GM11168 (cell line): ENCODE results near the gene SEC23B.
"Not testable (repeated sequence)": the region's sequence is repeated elsewhere in the genome, so short reads cannot be mapped to it uniquely, and the experiment has no call there.

Source experiments
- in situ Hi-C: fragments of 300-500 bp; cut with MboI; formaldehyde crosslinking; loops from one replicate; pipeline ENCODE4 v1.12.0; 2022; ENCODE audit warnings: low sequenced_read_pairs; ENCODE audit not compliant: unreplicated experiment

Gene SEC23B

GRCh38 chr20:18507218-18508191 is at the start of gene SEC23B:
TSS of gene SEC23B (plus strand) at chr20:18507940. CDS start at chr20:18510836, 2,896 bp downstream.
- in situ Hi-C loops, result no loop called here

GRCh38 chr20:18465536-18466200 is 42.1 kb upstream of the SEC23B start:
- in situ Hi-C loops, result no loop called here

DNA sequence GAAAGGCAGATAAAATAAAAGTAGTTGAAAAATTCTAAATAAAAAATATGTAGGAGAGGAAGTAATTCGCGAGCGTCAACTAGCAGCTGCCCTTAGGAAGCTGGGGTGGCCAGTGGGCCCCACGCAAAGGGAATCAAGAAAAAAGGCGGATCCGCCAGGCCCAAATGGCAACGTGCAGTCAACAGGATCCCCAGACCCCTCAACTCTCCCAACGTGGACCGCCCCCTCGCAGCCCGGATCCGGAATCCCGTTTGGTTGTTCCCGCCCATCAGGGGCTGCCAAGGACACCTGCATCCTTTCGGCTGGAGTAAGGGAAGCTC is 41.2 kb upstream of the SEC23B start:
- in situ Hi-C loops, result no loop called here

DNA sequence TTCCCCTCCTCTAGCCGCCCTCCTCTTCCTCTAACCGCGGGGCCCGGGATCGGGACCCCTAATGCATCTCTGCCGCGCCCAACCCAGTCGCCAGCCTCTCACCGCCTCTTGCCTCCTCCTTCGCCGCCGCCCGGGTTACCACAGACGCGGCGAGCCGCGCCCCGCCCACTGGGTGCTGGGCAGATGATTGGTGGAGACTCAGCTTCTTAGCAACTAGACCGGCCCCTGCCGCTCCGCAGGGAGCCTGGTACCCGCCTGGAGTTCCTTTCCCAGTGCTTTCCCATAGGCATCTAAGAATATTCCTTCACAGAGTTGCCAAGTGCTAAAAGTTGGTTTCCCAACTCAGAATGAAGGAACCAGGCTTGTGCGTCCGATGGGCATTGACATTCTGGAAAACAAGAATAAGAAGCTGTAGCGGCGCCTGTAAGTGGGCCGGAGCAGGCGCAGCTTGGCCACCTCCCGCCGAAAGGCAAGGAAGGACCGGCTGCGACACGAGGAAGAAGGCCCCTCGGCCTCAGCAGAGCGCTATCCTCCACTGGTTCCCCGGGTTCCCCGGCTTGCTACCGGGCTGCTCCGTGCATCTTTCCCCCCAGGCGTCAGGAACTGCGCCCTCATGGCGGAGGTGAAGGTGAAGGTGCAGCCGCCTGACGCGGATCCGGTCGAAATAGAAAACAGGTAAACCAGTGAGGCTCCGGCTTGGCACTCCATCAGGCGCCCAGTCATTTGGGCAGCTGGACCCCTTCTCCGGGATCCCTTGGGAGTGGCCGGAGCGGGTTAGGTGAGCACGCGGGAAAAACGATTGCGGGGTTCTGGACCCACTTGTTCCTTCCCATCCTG is 40.6 kb upstream of the SEC23B start, which contains the start of the genes DZANK1 and POLR3F:
Gene DZANK1 (minus strand): TSS at position 137 of the 837 bp plus-strand sequence. CDS start 1,672 bp downstream, outside the sequence.
Gene POLR3F (plus strand): TSS at position 497 of the 837 bp plus-strand sequence. CDS start 117 bp downstream, at position 614.
- in situ Hi-C loops, result no loop called here

DNA sequence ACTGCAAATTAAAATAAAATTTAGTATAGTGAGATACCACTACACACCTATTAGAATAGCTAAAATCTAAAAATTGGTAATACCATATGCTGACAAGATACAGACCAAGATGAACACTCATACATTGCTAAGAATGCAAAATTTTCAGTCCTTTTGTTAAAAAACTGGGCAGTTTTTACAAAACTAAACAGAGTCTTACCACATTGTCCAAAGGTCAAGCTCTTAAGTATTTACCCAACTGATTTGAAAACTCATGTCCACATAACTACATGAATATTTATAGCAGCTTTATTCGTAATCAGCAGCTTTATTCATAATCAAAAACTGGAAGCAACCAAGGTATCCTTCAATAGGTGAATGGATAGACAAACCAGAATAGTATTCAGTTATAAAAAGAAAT is 30.5 kb upstream of the SEC23B start:
- in situ Hi-C loops, result no loop called here

DNA sequence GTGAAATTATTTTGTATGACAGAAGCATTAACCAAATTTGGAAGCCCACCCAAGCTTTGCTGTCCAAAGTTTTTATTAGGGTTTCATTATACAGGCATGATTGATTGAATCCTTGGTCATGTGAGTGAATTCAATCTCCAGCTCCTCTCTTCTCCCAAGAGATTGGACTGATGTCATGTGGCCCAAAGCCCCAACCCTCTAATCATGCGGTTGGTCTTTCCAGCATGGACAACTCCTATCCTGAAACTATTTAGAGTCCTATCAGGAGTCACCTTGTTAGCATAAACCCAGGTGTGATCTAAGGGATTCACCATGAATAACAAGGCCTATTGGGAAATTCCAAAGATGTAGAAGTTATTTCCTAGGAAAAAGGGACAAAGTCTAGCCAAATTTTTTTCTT is 29.9 kb upstream of the SEC23B start:
- in situ Hi-C loops, result no loop called here

DNA sequence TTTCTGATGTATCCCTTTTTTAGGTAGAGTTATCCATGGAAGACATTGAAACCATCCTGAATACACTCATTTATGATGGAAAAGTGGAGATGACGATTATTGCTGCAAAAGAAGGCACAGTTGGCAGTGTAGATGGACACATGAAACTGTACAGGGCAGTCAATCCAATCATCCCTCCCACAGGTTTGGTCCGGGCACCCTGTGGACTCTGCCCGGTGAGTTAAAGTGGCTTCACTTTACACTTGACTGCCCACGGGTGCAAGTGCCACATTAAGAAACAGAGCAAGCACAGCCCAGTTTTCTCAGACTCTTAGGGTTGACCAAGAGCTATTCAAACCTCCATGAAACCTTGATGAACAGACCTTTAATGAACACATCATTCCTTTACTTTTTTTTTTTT is 26.1 kb upstream of the SEC23B start:
- in situ Hi-C loops, result no loop called here

DNA sequence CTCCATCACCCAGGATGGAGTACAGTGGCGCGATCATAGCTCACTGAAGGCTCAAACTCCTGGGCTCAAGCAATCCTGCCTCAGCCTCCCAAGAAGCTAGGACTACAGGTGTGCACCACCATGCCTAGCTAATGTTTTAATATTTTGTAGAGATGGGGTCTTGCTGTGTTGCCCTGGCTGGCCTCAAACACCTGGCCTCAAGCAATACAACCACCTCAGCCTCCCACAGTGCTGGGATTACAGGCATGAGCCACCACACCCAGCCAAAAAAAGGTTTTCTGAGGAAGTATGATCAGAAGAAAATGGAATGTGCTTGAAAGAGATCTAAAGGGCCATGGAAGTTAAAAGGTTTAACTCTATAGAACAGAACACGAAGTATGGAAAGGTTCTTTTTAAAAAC is 19.4 kb upstream of the SEC23B start:
- in situ Hi-C loops, result no loop called here

GRCh38 chr20:18496042-18496441 is 11.7 kb upstream of the SEC23B start:
- in situ Hi-C loops, result no loop called here

- in situ Hi-C loops, result no loop called here
Measured at GRCh38 chr20:18496740-18497592, 10.8 kb upstream of the SEC23B start, which contains the start of gene RBBP9. TSS of gene RBBP9 (minus strand) at chr20:18497225. CDS start at chr20:18497167, 58 bp downstream.

- in situ Hi-C loops, result no loop called here
Measured at GRCh38 chr20:18497603-18498002, 10.1 kb upstream of the SEC23B start.

- in situ Hi-C loops, result not testable (repeated sequence)
Measured at GRCh38 chr20:18501672-18502071, 6.1 kb upstream of the SEC23B start.

DNA sequence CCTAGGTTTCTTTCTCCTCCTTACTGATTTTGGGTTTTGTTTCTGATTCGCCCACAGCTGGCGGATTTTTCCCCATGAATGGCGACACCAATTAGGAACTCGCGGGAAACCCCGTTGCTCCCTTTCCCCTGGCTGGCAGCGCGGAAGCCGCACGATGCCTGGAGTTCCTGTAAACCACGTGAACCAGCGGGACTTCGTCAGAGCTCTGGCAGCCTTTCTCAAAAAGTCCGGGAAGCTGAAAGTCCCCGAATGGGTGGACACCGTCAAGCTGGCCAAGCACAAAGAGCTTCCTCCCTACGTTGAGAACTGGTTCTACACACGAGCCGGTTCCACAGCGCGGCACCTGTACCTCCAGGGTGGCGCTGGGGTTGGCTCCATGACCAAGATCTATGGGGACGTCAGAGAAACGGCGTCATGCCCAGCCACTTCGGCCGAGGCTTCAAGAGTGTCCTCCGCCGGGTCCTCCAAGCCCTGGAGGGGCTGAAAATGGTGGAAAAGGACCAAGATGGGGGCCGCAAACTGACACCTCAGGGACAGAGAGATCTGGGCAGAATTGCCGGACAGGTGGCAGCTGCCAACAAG is 3.2 kb upstream of the SEC23B start:
- in situ Hi-C loops, result no loop called here

- in situ Hi-C loops, result no loop called here
Measured at GRCh38 chr20:18506744-18507143, 996 bp upstream of the SEC23B start.

DNA sequence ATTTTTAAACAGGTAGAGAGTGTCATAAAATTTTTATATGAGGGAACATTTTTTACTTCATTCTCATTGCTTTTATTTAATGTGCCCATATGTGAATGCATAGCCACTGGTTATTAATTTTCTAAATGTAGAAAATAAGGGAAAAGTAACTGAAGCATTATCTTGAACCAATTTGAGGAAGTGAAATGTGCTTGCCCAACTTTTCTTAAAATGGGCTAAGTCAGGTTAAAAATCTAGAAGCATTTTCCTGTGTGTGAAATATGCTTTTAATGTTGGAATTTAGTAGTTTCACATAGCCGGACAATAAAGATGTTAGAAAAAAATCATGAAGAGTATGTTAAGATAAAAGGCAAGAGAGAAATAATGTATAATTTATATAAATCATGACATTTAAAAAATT is 3.8 kb downstream of the SEC23B start:
- in situ Hi-C loops, result no loop called here

DNA sequence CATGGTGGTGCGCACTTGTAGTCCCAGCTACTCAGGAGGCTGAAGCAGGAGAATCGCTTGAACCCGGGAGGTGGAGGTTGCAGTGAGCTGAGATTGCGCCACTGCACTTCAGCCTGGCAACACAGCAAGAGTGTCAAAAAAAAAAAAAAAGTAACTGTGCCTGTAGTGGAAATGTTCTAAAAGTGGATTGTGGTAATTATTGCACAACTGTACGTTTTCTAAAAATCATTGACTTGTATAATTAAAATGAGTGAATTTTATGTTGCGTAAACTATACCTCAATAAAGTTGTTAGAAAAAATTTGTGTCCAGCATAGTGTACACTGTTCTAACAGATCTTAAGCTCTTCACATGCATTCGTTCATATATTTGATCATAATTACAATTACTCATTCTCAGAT is 5.5 kb downstream of the SEC23B start:
- in situ Hi-C loops, result no loop called here

DNA sequence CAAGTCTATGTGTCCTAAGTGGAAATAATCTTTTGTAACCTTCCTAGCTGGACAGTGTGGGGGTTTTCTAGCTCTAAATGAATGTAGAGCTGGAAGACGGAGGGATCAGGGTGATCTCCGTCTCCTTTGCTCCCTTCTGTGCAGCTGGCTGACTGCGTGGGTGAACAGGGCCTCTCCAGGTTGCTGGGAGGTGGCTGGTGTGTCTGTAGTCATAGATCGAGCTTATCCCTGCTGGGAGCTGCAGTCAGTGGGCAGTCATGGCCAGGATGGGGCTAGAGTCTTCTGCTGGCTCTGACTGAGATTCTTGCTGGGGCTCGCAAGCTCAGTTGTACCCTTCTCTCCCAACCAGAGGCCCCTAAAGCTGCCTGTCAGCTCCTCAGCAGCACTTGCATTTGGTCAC is 6.4 kb downstream of the SEC23B start:
- in situ Hi-C loops, result no loop called here

DNA sequence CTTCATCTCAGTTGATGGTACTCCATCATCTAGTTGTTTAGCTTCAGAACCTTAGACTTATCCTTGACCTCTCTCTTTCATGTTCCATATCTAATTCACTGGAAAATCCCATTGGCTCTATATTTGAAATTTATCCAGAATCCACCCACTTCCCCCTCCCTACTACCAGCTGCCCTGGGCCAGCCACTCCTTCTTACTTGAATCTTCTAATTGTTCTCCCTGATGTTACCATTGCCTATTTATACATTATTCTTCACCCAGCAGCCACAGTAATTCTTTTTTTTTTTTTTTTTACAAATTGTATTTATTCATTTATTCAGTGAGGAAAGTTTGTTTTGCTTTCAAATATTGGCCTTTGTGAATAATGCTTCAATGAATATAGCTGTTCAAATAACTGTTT is 8.2 kb downstream of the SEC23B start:
- in situ Hi-C loops, result no loop called here

DNA sequence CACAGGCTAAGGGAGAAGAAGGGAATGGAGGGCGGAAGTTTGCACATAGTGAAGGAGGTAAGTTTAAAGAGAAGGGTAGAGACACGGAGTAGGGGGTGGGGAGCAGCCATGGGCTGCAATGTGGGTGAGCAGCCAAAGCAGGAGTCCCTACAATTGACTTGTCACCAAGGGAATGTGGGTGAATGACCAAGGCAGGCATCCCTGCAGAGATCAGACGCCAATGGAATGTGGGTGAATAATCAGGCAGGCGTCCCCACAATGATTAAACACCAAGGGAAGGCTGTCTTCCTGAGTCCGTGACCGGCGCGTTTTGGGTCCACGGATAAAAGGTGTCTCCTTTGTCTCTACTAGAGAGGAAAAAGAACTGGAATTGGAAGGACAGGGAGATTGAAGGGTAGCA is 14.3 kb downstream of the SEC23B start:
- in situ Hi-C loops, result not testable (repeated sequence)
